Measurements from ENCODE around the gene SLC9B1. TPM values are rescaled to one million over a fixed set of nuclear protein-coding genes. Genes with fewer than 3 reads are reported as not detected.
"Not testable (repeated sequence)": the region's sequence is repeated elsewhere in the genome, so short reads cannot be mapped to it uniquely, and the experiment has no call there.

SLC9B1 gene
- total RNA-seq, 4 donors from 2014 or later, result 1.5 to 4.2 (median 2.4) TPM

DNA sequence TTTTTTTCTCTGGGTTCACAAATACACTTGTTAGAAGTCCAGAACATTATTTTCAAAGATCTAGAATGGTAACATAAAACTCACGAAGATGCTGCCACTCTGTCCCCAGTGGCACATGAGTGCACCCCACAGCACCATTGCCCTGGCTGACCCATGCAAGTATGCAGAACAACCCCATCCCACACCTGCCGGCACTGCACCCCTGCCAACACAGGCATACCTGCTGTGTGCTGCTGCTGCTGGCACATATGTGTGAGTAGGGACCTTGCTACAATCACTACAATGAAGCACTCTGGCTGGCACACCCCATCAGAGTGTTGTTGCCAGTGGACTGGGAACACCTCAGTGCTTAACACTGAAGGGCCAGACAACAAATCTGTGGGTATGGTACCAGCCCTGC lies 83.8 kb downstream of the SLC9B1 start:
- H3K9me3 ChIP-seq, result no peaks in the 10 kb centered on the region
- H3K36me3 ChIP-seq, result peaks cover 0 to 5% (median 0%) of the 10 kb centered on the region in 3 donors
- H3K4me1 ChIP-seq, result peaks cover 0 to 3% (median 0%) of the 10 kb centered on the region in 4 donors
- DNase-seq (ENCODE audit: low spot score in 2 of 2), result no peak
- no peak overlapping the region for H3K27ac ChIP-seq
- no peak for TF ChIP-seq EP300 (IDR thresholded peaks at IDR 0.05)
- no peak for TF ChIP-seq POLR2A (IDR thresholded peaks at IDR 0.05)
- no peak for TF ChIP-seq CTCF (IDR thresholded peaks at IDR 0.05)
- no peak overlapping the region for H3K4me3 ChIP-seq
- 54 to 85% methylated on average over 2 of the region's 2 CpGs for WGBS, 2 donors
- no peaks in the 10 kb centered on the region for H3K27me3 ChIP-seq

DNA sequence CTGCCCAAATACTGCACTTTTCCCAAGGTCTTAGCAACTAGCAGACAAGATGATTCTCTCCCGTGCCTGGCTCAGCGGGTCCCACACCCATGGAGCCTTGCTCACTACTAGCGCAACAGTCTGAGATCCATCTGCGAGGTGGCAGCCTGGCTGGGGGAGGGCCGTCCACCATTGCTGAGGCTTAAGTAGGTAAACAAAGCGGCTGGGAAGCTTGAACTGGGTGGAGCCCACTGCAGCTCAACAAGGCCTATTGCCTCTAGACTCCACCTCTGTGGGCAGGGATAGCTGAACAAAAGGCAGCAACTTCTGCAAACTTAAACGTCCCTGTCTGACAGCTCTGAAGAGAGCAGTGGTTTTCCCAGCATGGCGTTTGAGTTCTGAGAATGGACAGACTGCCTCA lies 99.8 kb downstream of the SLC9B1 start:
- WGBS, 2 donors, result 84 to 87% methylated on average over 3 to 8 of the region's 8 CpGs
- DNase-seq (ENCODE audit: low spot score in 2 of 2); H3K27ac ChIP-seq; H3K4me3 ChIP-seq; H3K4me1 ChIP-seq; H3K27me3 ChIP-seq: not testable (repeated sequence)
- H3K9me3 ChIP-seq, result peaks cover 0 to 28% (median 2%) of the 10 kb centered on the region in 4 donors
- H3K36me3 ChIP-seq, result peaks cover 0 to 27% (median 0%) of the 10 kb centered on the region in 3 donors

DNA sequence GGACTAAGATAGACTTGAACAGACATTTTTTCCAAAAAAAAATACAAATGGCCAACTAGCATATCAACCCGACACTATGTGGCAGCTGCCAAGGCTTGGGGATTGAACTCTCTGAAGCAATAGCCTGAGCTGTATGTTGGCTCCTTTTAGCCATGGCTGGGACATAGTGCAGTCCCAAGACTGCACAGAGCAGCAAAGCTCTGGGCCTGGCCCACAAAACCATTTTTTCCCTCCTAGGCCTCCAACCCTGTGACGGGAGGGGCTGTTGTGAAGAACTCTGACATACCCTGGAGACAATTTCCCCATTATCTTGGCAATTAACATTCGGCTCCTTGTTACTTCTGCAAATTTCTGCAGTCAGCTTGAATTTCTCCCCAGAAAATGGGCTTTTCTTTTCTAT lies 100.6 kb downstream of the SLC9B1 start:
- no peak for TF ChIP-seq EP300 (IDR thresholded peaks at IDR 0.05)
- no peaks in the 10 kb centered on the region for H3K4me1 ChIP-seq
- DNase-seq (ENCODE audit: low spot score in 2 of 2), result no peak
- H3K9me3 ChIP-seq, result peaks cover 0 to 31% (median 3%) of the 10 kb centered on the region in 4 donors
- H3K27me3 ChIP-seq, result no peaks in the 10 kb centered on the region
- no peak overlapping the region for H3K27ac ChIP-seq
- peaks cover 0 to 35% (median 0%) of the 10 kb centered on the region in 3 donors for H3K36me3 ChIP-seq
- H3K4me3 ChIP-seq, result no peak overlapping the region
- 76 to 80% methylated on average over 3 of the region's 3 CpGs for WGBS, 2 donors

- H3K4me1 ChIP-seq, result no peaks in the 10 kb centered on the region
- WGBS, 2 donors, result 55 to 73% methylated on average over 2 of the region's 2 CpGs
- no peak overlapping the region for H3K27ac ChIP-seq
- H3K36me3 ChIP-seq, result no peaks in the 10 kb centered on the region
- no peaks in the 10 kb centered on the region for H3K27me3 ChIP-seq
- no peak for DNase-seq (ENCODE audit: low spot score in 2 of 2)
- TF ChIP-seq EP300 (IDR thresholded peaks at IDR 0.05), result no peak
- no peak for TF ChIP-seq CTCF (IDR thresholded peaks at IDR 0.05)
- no peak for TF ChIP-seq POLR2A (IDR thresholded peaks at IDR 0.05)
- H3K9me3 ChIP-seq, result no peaks in the 10 kb centered on the region
- H3K4me3 ChIP-seq, result no peak overlapping the region
These were observed 117.7 kb downstream of the SLC9B1 start for GRCh38 chr4:102901804-102902203.

DNA sequence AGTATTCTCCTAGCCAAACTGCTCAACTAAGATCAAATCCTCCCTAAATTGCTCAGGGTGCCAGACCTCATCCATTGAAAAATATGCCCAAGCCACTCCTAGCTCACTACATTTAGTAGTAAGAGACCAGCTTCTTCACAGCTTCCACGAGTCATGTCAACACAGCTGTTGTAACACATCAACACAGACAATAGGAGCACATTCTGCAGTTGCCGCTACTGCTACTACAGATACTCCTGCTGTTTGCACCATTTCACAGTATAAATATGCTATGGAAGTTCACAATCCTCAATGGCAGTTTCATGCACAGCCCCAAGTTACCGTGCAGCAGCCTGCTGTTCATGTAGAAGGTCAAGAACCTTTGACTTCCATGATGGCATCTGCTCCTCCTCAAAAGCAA lies 121.9 kb downstream of the SLC9B1 start:
- not testable (repeated sequence) for H3K4me1 ChIP-seq
- 74 to 78% methylated on average over 3 of the region's 3 CpGs for WGBS, 2 donors

GRCh38 chr4:102896547-102896946 lies 123.0 kb downstream of the SLC9B1 start:
- not testable (repeated sequence) for H3K27me3 ChIP-seq; H3K4me1 ChIP-seq; H3K27ac ChIP-seq; H3K36me3 ChIP-seq; DNase-seq (ENCODE audit: low spot score in 2 of 2); H3K9me3 ChIP-seq; H3K4me3 ChIP-seq
- WGBS, 2 donors, result 90% methylated on average over 5 of the region's 5 CpGs

More for the DNA sequence above, 121.9 kb downstream of the SLC9B1 start:
- not testable (repeated sequence) for H3K27me3 ChIP-seq; H3K36me3 ChIP-seq; DNase-seq (ENCODE audit: low spot score in 2 of 2); H3K9me3 ChIP-seq; H3K27ac ChIP-seq; H3K4me3 ChIP-seq

- not testable (repeated sequence) for H3K27me3 ChIP-seq; H3K27ac ChIP-seq; H3K9me3 ChIP-seq; H3K4me1 ChIP-seq; H3K4me3 ChIP-seq; DNase-seq (ENCODE audit: low spot score in 2 of 2)
- peaks cover 0 to 15% (median 0%) of the 10 kb centered on the region in 3 donors for H3K36me3 ChIP-seq
- 84 to 94% methylated on average over 3 of the region's 3 CpGs for WGBS, 2 donors
These were observed 129.6 kb downstream of the SLC9B1 start for GRCh38 chr4:102889866-102890265.

DNA sequence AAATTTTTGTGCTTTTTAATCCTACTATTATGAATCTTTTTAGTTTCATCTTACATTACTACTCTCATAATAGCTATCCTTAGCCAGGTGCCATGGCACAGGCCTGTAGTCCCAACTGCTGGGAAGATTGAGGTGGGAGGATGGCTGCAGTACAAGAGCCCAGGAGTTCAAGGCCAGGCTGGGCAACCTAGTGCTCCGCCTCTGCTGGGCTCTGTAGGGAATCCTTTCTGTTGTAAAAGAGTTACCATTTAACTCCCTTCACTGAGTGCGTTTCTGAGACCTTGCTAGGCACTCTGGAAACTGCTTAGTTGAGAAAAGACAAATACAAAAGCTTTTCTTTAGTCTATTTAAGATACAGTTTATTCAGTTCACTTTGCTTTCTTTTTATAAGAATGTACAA lies 130.9 kb downstream of the SLC9B1 start:
- H3K4me3 ChIP-seq; H3K27me3 ChIP-seq; H3K27ac ChIP-seq; H3K9me3 ChIP-seq; DNase-seq (ENCODE audit: low spot score in 2 of 2); H3K4me1 ChIP-seq: not testable (repeated sequence)
- peaks cover 0 to 15% (median 0%) of the 10 kb centered on the region in 3 donors for H3K36me3 ChIP-seq
- 76 to 80% methylated on average over 2 of the region's 2 CpGs for WGBS, 2 donors
